Fibroblast of the aortic adventitia (primary cell): ENCODE measurements around the gene LOXL4. TPM values are rescaled to one million over a fixed set of nuclear protein-coding genes. Genes with fewer than 3 reads are reported as not detected.

Experiments used
- DNase-seq: peaks from one replicate; pipeline ENCODE4 v3.0.0-alpha.2; 2010; ENCODE audit warnings: low read depth
- H3K4me3 ChIP-seq: 2 replicates; pipeline ENCODE4 v1.5.1; 2011; ENCODE audit warnings: low read depth, mild to moderate bottlenecking, control low read depth, low read length, moderate library complexity
- total RNA-seq: library from RNA; depleted of rRNA; stranded (reverse); fragments of >200 nt; gene quantifications from 2 replicates; pipeline ENCODE4 v1.2.3, GENCODE V29; 2012; ENCODE audit warnings: low replicate concordance
- TF ChIP-seq, protein P1 (sequence below): IDR thresholded peaks from 2 replicates; pipeline ENCODE4 v1.5.1; 2011; ENCODE audit warnings: mild to moderate bottlenecking, low read length, control low read depth, inconsistent platforms; ENCODE audit not compliant: insufficient read depth

LOXL4 gene
- total RNA-seq, 1 donor: 62.5 TPM

DNA sequence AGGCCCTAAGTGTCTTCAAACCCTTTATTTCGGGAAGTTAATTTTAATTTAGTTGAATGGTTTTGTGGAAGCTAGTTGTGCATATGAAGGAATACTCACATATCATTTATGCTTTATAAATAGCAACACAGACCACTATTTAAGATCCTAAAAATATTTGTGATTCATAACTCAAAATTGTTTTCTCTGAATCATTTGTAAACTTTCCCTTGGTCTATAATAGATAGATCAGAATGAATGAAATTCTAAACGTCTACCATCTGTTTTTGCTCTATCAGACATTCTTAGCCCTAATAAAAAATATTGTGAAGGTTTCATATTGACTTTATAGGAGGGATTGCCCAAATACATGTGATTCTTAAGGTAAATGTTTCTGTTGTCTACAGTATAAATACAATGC lies 43.5 kb downstream of the LOXL4 start:
- DNase-seq: peak; percentile 33
- TF ChIP-seq, protein P1, sequence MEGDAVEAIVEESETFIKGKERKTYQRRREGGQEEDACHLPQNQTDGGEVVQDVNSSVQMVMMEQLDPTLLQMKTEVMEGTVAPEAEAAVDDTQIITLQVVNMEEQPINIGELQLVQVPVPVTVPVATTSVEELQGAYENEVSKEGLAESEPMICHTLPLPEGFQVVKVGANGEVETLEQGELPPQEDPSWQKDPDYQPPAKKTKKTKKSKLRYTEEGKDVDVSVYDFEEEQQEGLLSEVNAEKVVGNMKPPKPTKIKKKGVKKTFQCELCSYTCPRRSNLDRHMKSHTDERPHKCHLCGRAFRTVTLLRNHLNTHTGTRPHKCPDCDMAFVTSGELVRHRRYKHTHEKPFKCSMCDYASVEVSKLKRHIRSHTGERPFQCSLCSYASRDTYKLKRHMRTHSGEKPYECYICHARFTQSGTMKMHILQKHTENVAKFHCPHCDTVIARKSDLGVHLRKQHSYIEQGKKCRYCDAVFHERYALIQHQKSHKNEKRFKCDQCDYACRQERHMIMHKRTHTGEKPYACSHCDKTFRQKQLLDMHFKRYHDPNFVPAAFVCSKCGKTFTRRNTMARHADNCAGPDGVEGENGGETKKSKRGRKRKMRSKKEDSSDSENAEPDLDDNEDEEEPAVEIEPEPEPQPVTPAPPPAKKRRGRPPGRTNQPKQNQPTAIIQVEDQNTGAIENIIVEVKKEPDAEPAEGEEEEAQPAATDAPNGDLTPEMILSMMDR: no peak
- H3K4me3 ChIP-seq: no peak overlapping the region

DNA sequence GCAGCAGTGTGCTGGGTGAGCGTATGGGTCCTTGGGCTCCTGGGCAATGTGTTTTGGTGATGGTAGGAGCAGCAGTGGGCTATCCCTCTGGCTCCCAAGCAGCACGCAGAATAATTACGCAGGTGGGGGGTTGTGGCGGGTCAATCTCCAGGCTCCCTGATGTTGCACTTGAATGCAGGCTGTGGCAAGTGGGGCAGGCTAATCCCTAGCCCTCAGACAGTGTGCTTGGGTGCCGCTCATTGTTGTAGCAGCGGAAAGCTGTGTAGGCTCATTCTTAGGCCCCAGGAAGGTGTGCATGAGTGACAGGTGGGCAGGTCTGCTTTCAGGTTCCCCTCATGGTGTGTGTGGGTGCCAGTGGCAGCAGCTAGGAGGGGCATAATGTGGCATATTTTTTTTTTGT lies 44.1 kb downstream of the LOXL4 start:
- no peak for DNase-seq

DNA sequence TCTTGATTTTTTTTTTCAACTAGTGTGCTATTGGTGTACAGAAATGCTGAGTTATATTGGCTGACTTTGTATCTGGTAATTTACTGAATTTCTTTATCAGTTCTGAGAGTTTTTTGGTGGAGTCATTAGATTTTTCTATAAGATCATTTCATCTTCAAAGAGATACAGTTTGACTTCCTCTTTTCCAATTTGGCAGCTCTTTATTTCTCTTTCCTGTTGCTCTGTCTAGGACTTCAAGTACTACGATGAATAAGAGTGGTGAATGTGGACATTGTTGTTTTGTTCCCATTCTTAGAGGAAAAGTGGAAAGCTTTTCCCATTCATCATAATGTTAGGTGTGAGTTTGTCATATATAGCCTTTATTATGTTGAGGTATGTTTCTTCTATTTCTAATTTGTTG lies 50.2 kb downstream of the LOXL4 start:
- TF ChIP-seq, protein P1: no peak
- H3K4me3 ChIP-seq: no peak overlapping the region
- DNase-seq: no peak

More for the DNA sequence above, 44.1 kb downstream of the LOXL4 start:
- no peak overlapping the region for H3K4me3 ChIP-seq
- TF ChIP-seq, protein P1: no peak

DNA sequence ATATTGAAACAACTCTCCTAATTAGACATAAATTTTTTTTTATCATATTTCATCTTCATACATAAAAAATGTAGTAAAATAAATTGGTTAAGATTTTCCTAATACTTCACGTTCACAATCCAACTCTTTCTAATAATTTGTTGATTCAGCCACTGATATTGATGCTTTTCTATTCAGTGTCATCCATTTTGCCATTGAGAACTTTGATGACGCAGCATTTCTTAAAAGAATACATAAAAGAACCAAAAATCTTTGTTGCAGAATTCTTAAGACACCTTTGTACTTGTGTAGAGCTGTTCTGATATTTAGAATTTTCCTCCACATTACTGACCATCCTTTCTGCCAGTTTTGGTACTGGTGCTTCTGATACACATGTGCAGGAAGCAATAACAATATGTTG lies 52.6 kb downstream of the LOXL4 start:
- H3K4me3 ChIP-seq: no peak overlapping the region
- TF ChIP-seq, protein P1: no peak
- no peak for DNase-seq

DNA sequence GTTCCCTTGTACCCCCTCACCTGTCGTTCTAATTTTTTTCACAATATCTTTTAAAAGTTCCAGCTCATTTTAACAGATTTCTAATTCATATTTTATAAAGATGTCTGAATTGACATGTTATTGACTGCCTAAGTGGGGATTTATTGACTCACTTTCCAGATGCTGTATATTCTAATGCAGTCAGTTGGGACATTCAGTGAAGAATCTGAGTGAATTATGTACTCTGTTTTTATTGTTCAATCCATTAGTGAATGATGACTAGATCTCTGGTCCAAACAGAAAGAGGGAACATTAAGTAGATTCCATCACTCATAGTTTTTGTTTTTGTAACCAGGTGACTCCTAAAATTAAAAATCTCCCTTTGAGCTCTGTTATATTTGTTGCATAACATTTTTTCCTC lies 54.3 kb downstream of the LOXL4 start:
- H3K4me3 ChIP-seq: no peak overlapping the region
- TF ChIP-seq, protein P1: no peak
- DNase-seq: no peak

DNA sequence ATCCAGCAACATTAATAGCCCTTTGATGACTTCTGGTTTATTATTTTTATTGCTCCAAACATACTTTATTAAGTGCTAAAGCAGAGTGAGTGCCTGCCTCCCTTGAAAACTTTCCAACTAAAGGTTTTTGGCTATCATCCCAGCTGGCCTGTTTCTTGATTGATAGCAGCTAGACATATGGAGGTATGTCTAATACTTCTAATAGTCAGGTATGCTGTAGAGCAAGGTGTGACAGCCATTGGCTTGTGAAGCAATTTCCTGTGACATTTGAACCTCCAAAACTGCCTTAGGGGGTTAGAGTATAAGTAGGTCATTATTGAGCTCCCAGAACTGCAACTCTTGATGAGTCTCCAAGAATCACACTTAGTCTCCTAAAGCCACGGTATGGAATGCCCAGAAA lies 55.8 kb downstream of the LOXL4 start:
- DNase-seq: no peak
- H3K4me3 ChIP-seq: no peak overlapping the region
- TF ChIP-seq, protein P1: no peak

DNA sequence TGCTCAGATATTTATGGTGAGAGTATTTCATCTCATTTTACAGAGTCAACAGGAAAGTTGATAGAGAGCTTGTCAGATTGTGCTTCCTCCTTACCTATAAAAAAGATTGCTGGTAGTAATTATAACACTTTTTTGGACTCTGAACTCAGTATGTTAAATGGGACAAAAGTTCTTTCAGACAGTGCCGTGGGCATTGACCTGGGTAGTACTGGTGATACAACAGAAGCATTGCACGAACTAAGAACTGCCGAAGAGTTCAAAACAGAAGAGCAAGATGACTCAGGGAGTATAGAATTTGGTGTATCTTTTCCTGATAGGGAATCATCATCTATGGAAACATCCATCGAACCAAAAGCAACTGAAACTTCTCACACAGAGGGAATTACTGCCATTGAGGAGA lies 58.6 kb downstream of the LOXL4 start:
- no peak overlapping the region for H3K4me3 ChIP-seq
- TF ChIP-seq, protein P1: no peak
- no peak for DNase-seq
